ENCODE results near the gene VPS13A. TPM values are rescaled to one million over a fixed set of nuclear protein-coding genes. Genes with fewer than 3 reads are reported as not detected.

The VPS13A gene
- total RNA-seq, 1 donor from 2014 or later, result 66.8 TPM

GRCh38 chr9:77423841-77424240 lies 246.5 kb downstream of the VPS13A start:
- peaks cover 5% of the 10 kb centered on the region for H3K4me1 ChIP-seq
- Mint-ChIP-seq H3K4me3 (no peak overlapping the region), H3K27ac (no peak overlapping the region), H3K27me3 (ENCODE audit: insufficient read depth, low read depth) (no peaks in the 10 kb centered on the region), H3K36me3 (no peaks in the 10 kb centered on the region), H3K9me3 (no peaks in the 10 kb centered on the region), H3K4me1 (peaks cover 4% of the 10 kb centered on the region)
- no peak for TF ChIP-seq CTCF (IDR thresholded peaks at IDR 0.05)
- TF ChIP-seq EZH2 (IDR thresholded peaks at IDR 0.05), result no peak
- no peak for TF ChIP-seq EZH2phosphoT487 (IDR thresholded peaks at IDR 0.05)
- no peaks in the 10 kb centered on the region for H3K36me3 ChIP-seq
- no peaks in the 10 kb centered on the region for H3K79me2 ChIP-seq (ENCODE audit: low read depth)
- no peaks in the 10 kb centered on the region for H3K27me3 ChIP-seq
- DNase-seq (ENCODE audit: low spot score), result no peak
- no peaks in the 10 kb centered on the region for H3K9me3 ChIP-seq (ENCODE audit: low read depth)
- H4K20me1 ChIP-seq (ENCODE audit: low read depth), result no peaks in the 10 kb centered on the region
- no peak overlapping the region for H3K27ac ChIP-seq
- H2AFZ ChIP-seq (replicated peaks), result no peak overlapping the region
- no peak overlapping the region for H3K9ac ChIP-seq
- H3F3A ChIP-seq (ENCODE audit: low read depth), result no peaks in the 10 kb centered on the region
- H3K4me2 ChIP-seq, result no peak overlapping the region
- no peak overlapping the region for H3K4me3 ChIP-seq

GRCh38 chr9:77424993-77425392 lies 247.7 kb downstream of the VPS13A start:
- H3K4me3 Mint-ChIP-seq, result no peak overlapping the region
- no peaks in the 10 kb centered on the region for H3K27me3 ChIP-seq
- H3K27ac Mint-ChIP-seq, result no peak overlapping the region
- no peak overlapping the region for H3K27ac ChIP-seq
- H3K4me1 ChIP-seq, result peaks cover 5% of the 10 kb centered on the region
- no peak overlapping the region for H2AFZ ChIP-seq (replicated peaks)
- no peaks in the 10 kb centered on the region for H3K27me3 Mint-ChIP-seq (ENCODE audit: insufficient read depth, low read depth)
- H3K9me3 ChIP-seq (ENCODE audit: low read depth), result no peaks in the 10 kb centered on the region
- H3K9ac ChIP-seq, result no peak overlapping the region
- no peak overlapping the region for H3K4me2 ChIP-seq
- no peak for TF ChIP-seq CTCF (IDR thresholded peaks at IDR 0.05)
- no peak for TF ChIP-seq EZH2 (IDR thresholded peaks at IDR 0.05)
- TF ChIP-seq EZH2phosphoT487 (IDR thresholded peaks at IDR 0.05), result no peak
- no peaks in the 10 kb centered on the region for H4K20me1 ChIP-seq (ENCODE audit: low read depth)
- H3K36me3 ChIP-seq, result no peaks in the 10 kb centered on the region
- peaks cover 11% of the 10 kb centered on the region for H3K4me1 Mint-ChIP-seq
- H3F3A ChIP-seq (ENCODE audit: low read depth), result no peaks in the 10 kb centered on the region
- DNase-seq (ENCODE audit: low spot score), result no peak
- H3K79me2 ChIP-seq (ENCODE audit: low read depth), result no peaks in the 10 kb centered on the region
- H3K4me3 ChIP-seq, result no peak overlapping the region
- H3K9me3 Mint-ChIP-seq, result no peaks in the 10 kb centered on the region
- no peaks in the 10 kb centered on the region for H3K36me3 Mint-ChIP-seq

GRCh38 chr9:77426712-77427111 lies 249.4 kb downstream of the VPS13A start:
- no peak for TF ChIP-seq EZH2phosphoT487 (IDR thresholded peaks at IDR 0.05)
- no peak for TF ChIP-seq EZH2 (IDR thresholded peaks at IDR 0.05)
- TF ChIP-seq CTCF (IDR thresholded peaks at IDR 0.05), result no peak
- no peaks in the 10 kb centered on the region for H3K79me2 ChIP-seq (ENCODE audit: low read depth)
- Mint-ChIP-seq H3K27me3 (ENCODE audit: insufficient read depth, low read depth) (no peaks in the 10 kb centered on the region), H3K9me3 (no peaks in the 10 kb centered on the region), H3K4me3 (no peak overlapping the region), H3K4me1 (peaks cover 15% of the 10 kb centered on the region), H3K27ac (no peak overlapping the region), H3K36me3 (no peaks in the 10 kb centered on the region)
- no peaks in the 10 kb centered on the region for H3K9me3 ChIP-seq (ENCODE audit: low read depth)
- H3K4me1 ChIP-seq, result peaks cover 5% of the 10 kb centered on the region
- no peak overlapping the region for H2AFZ ChIP-seq (replicated peaks)
- H3K27me3 ChIP-seq, result no peaks in the 10 kb centered on the region
- H3F3A ChIP-seq (ENCODE audit: low read depth), result no peaks in the 10 kb centered on the region
- DNase-seq (ENCODE audit: low spot score), result no peak
- H3K27ac ChIP-seq, result no peak overlapping the region
- H3K36me3 ChIP-seq, result no peaks in the 10 kb centered on the region
- no peaks in the 10 kb centered on the region for H4K20me1 ChIP-seq (ENCODE audit: low read depth)
- no peak overlapping the region for H3K9ac ChIP-seq
- no peak overlapping the region for H3K4me3 ChIP-seq
- H3K4me2 ChIP-seq, result no peak overlapping the region

Data from neural progenitor cell (in vitro differentiated cells).